Stimulated activated effector memory CD8-positive, alpha-beta T cell treated with anti-CD3 and anti-CD28 coated beads, Interleukin-12 subunit alpha, Interleukin-12 subunit beta, amount 100 ng/mL, for 72 hours (primary cell): ENCODE measurements around the gene TREML2.

Experiments used
- ATAC-seq: fragments of 150-1000 bp; cut with Tn5 transposase; 2 replicates; pipeline ENCODE4 v1.10.0; 2021
- DNase-seq, 2 donors: peaks; one replicate each; pipeline ENCODE4 v3.0.0; 2021 to 2022; ENCODE audit warnings: low spot score in 2 of 2
- H3K27ac Mint-ChIP-seq: one replicate; pipeline ENCODE4 v1.8.0; 2022; ENCODE audit warnings: mild to moderate bottlenecking, mixed read lengths
- H3K36me3 Mint-ChIP-seq: one replicate; pipeline ENCODE4 v1.8.0; 2022; ENCODE audit warnings: mild to moderate bottlenecking, mixed read lengths
- H3K4me1 Mint-ChIP-seq: one replicate; pipeline ENCODE4 v1.8.0; 2022; ENCODE audit warnings: mixed read lengths
- H3K4me3 Mint-ChIP-seq: one replicate; pipeline ENCODE4 v1.8.0; 2022; ENCODE audit warnings: mild to moderate bottlenecking, mixed read lengths
- H3K9me3 Mint-ChIP-seq: one replicate; pipeline ENCODE4 v1.8.0; 2022; ENCODE audit warnings: mixed read lengths

Gene TREML2

DNA sequence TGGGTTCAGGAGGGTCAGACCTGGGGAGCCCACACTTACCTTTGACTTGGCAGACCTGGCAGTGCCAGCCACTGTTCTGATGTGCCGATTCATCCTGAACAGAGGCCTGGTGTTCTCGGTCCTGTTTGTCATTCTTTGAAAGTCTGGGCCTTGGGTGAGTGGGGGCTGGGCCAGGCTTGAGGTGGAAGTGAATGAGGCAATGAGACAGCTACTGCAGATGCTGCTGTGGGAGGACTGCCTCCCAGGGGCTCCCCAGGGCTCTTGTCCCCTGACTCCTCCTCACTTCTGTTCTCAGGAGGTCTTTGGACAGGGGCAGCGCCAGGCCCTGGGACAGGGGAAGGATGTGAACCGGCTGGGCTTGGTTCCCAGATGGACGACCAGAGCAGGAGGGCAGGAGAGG lies 21.6 kb upstream of the TREML2 start:
- Mint-ChIP-seq H3K4me3 (no peak overlapping the region), H3K4me1 (peaks cover 5% of the 10 kb centered on the region), H3K27ac (no peak overlapping the region), H3K36me3 (no peaks in the 10 kb centered on the region), H3K9me3 (no peaks in the 10 kb centered on the region)
- DNase-seq (no peak), ATAC-seq (no peak)

DNA sequence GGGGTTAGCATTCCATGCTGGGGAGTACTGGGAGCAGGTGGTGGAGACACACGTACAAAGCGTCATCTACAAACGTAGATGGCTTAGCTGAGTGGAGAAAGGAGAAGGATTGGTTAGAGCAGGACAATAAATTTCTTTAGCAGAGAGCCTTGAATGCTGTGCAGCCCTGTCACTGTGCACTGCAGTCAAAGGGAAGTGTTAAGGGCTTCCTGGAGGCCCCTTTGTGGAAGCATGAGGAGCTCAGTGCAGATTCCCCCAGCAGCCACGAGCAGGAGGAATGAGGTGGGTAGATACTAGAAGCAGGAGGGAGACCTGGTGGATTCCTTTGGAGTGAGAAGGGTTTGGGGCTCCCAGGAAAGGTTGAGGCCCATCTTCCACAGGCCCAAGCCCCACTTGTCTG lies 21.1 kb upstream of the TREML2 start:
- no peak overlapping the region for H3K4me3 Mint-ChIP-seq
- ATAC-seq: no peak
- no peak overlapping the region for H3K27ac Mint-ChIP-seq
- no peak for DNase-seq
- H3K9me3 Mint-ChIP-seq: no peaks in the 10 kb centered on the region
- H3K4me1 Mint-ChIP-seq: peaks cover 5% of the 10 kb centered on the region
- no peaks in the 10 kb centered on the region for H3K36me3 Mint-ChIP-seq

DNA sequence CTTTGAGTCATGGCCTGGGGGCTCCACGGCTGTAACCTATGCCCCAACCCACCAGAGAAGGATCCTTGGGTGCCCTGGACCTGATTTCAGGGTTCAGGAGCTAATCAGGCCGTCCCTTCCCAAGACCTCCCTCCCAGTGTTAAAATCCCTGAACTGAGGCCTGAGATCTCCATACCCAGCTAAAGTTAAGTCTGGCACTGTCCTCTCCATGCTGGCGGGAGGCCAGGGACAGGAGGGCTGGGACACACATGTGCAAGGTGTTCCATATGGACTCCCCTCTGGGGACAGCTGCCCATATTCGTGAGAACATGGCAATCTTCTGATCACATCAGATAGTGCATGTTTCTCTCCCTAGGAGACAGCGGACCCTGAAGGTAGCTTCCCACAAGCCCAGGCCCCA lies 15.7 kb upstream of the TREML2 start:
- Mint-ChIP-seq H3K36me3 (no peaks in the 10 kb centered on the region), H3K9me3 (peaks cover 5% of the 10 kb centered on the region), H3K27ac (no peak overlapping the region), H3K4me3 (no peak overlapping the region), H3K4me1 (peaks cover under 1% of the 10 kb centered on the region)
- no peak for DNase-seq
- ATAC-seq: no peak

DNA sequence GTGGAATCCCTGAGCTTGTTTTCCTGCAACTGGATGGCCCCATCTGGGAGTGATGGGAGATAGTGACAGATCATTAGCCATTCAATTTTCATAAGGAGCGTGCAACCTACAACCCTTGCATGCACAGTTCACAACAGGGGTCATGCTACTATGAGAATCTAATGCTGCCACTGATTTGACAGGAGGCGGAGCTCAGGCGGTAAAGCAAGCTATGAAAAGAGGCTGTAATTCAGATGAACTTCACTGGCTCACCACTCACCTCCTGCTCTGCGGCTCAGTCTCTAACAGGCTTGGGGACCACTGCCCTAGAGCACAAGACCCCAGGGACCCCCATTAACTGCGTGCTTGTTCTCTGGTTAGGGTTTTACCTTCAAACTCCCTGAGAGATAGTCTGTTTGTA lies 14.8 kb upstream of the TREML2 start:
- peaks cover 5% of the 10 kb centered on the region for H3K9me3 Mint-ChIP-seq
- no peak overlapping the region for H3K4me3 Mint-ChIP-seq
- ATAC-seq (no peak), DNase-seq (no peak)
- no peaks in the 10 kb centered on the region for H3K36me3 Mint-ChIP-seq
- no peaks in the 10 kb centered on the region for H3K4me1 Mint-ChIP-seq
- H3K27ac Mint-ChIP-seq: no peak overlapping the region

DNA sequence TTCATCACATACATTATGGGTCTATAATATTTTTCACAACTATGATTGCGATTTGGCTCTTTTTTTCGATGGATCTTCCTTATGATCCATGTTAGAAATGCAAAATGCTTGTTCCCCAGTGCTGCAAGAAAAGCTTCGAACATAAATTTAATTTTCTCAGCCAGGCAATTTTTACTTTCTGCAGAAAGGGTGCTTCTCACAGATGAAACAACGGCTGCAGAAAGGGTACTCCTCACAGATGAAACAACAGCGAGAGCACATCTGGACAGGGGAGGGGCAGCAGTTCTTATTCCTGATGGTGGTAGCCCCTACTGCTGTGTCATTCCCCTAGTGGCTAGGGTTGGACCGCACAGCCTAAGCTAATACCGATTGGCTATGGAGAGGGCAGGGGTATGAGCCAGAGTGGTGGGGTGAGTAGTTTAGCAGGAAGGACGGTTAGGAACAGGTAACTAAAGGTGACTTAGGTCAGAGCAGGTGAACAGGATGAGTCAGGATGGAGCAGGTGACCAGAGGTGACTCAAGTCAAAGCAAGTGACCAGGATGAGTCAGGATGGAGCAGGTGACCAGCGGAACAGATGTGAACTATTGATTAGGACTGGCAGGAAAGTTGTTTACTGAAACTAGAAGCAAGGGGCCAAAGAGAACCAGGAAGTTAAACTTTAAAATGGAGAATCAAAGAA lies 13.8 kb upstream of the TREML2 start:
- ATAC-seq: no peak
- H3K27ac Mint-ChIP-seq: no peak overlapping the region
- no peak overlapping the region for H3K4me3 Mint-ChIP-seq
- H3K9me3 Mint-ChIP-seq: peaks cover 5% of the 10 kb centered on the region
- H3K4me1 Mint-ChIP-seq: no peaks in the 10 kb centered on the region
- no peaks in the 10 kb centered on the region for H3K36me3 Mint-ChIP-seq
- no peak for DNase-seq

DNA sequence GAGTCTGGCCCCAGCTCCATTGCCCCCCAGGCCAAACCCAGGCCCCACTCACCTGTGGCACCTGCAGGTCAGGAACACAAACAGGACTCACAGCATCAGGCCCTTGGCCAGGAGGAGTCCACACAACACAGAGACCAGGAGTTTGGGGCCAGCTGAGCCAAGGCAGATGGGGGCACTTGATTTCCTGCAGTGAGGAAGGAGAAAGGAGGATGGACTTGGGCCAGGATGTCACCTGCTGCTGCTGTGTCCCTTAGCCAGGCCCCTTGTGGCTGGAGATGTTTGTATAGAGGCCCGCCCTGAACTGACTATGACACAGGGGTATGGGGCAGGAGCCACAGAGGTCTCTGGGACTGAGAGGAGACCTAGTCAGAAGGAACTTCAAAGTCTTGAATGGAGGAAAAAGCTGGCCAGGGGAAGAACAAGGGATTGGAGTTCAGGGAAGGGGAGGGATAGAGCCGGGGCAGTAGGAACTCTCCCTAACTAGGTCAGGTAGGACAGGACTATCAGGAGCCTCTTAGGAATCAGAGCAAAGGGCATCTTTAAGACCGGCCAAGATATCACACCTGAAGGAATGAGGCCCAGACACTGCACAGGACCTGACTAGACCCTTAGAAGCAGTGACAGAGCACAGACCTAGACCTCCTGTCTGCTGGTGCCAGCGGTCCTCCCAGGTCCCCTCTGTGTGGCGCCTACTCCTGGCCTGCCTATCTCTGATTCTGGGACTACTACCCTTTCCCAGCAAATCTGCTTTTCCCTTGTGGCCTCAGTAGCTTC lies 8.8 kb upstream of the TREML2 start:
- Mint-ChIP-seq H3K36me3 (no peaks in the 10 kb centered on the region), H3K4me3 (no peak overlapping the region), H3K9me3 (peaks cover 5% of the 10 kb centered on the region), H3K4me1 (peaks cover 13% of the 10 kb centered on the region), H3K27ac (peak overlapping the region; percentile 7)
- peak in 1 of 2 donors; percentile 46 for DNase-seq
- no peak for ATAC-seq

DNA sequence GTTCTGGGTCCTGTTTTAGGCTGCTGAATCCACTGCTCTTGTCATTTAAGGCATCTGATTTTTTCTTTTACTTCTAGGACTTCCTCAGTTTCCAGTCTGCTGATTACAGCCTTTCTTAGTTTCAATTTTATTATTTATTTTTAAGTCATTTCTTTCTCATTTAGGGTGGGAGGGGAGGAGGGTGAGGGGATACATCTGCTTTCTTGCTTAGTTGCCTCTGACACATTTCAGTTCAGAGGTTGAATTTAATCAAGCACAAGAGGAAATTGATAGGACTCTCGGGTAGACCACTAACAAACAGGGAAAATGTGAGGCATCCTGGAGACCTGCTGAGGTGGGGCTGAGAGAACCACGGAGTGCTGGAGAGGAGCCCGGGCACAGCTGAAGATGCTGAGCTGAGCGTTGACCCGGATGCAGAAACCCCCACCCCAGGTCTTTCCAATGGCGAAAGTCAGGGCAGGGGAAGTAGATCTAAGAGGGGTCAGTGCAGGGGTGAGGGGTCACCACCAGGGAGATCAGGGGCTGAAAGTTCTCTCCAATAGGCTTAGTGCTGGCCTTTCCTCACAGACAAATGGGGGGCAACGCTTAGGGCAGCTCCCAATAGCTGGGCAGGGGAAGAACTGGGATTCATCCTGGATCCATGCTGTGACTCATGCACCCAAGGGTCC lies 7.6 kb upstream of the TREML2 start:
- Mint-ChIP-seq H3K9me3 (no peaks in the 10 kb centered on the region), H3K4me3 (no peak overlapping the region), H3K4me1 (peaks cover 21% of the 10 kb centered on the region), H3K36me3 (no peaks in the 10 kb centered on the region), H3K27ac (peak overlapping the region; percentile 7)
- ATAC-seq: peak; percentile 34
- DNase-seq: peak in 1 of 2 donors; percentile 47

DNA sequence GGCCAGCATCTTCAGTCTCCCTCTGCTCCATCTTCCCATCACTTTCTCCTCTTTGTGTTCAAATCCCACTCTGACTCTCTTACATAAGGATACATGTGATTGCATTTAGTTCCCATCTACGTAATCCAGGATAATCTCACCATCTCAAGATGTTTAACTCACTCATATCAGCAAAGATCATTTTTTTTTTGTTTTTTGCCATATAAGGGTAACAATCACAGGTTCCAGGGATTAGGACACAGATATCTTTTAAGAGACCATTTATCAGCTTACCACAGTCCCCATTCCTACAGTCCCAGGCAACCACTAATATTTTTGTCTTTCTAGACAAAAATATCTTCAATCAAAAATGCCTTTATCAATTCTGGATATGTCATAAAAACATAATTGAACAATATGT lies 3.2 kb upstream of the TREML2 start:
- ATAC-seq (no peak), DNase-seq (no peak)
- Mint-ChIP-seq H3K27ac (peak overlapping the region; percentile 95), H3K4me3 (no peak overlapping the region), H3K9me3 (no peaks in the 10 kb centered on the region), H3K4me1 (peaks cover 62% of the 10 kb centered on the region), H3K36me3 (no peaks in the 10 kb centered on the region)

DNA sequence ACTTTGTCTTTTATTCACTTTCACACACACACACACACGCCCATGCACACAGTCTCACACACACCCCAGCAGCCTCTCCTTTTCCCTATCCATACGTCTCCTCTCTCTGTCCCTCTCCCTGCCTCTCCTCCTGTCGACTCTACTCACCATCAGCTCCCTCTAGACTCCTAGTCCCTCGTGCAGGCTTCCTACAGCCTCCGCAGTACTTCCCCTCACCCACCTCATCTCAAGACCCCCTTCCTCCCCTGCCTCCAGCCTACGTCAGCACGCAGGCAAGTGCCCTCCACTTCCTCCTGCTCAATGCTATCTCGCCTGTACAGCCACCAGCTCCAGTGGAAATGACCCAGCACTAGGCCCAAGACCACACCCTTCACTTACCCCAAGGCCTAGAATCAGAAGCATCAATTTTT lies 820 bp upstream of the TREML2 start:
- Mint-ChIP-seq H3K27ac (peak overlapping the region; percentile 95), H3K4me3 (peak overlapping the region; percentile 53), H3K36me3 (no peaks in the 10 kb centered on the region), H3K9me3 (no peaks in the 10 kb centered on the region), H3K4me1 (peaks cover 55% of the 10 kb centered on the region)
- peak in 1 of 2 donors; percentile 47 for DNase-seq
- ATAC-seq: no peak

DNA sequence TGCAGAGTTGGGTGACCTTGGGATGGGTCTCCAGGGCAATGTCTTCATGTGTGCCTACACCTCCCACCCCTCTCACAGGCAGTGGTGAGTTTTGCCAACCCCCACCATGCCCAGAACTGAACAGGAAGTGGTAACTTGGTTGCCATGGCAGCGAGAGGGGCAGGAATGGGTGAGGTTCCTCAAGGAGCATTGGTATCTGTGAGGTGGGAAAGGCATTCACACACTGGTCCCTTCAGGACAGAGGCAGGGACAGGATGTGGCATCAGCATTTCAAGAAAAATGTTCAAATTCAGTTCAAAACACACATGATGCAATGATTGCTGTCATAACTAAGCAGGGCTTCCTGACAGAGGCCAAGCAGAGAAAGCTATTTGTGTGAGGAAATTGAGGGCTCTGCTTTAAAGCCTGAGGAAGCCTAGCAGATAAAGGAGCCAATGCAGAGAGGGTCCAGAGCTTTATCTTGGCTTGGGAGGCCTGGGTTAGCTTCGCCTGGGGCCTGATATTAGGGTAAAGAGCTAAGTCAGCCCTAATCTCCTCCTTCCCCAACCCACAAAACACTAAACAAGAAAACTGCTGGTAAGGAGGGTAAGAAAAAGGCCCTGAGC lies 551 bp downstream of the TREML2 start:
- H3K4me3 Mint-ChIP-seq: peak overlapping the region; percentile 53
- DNase-seq: peak; percentile 45 to 85

DNA sequence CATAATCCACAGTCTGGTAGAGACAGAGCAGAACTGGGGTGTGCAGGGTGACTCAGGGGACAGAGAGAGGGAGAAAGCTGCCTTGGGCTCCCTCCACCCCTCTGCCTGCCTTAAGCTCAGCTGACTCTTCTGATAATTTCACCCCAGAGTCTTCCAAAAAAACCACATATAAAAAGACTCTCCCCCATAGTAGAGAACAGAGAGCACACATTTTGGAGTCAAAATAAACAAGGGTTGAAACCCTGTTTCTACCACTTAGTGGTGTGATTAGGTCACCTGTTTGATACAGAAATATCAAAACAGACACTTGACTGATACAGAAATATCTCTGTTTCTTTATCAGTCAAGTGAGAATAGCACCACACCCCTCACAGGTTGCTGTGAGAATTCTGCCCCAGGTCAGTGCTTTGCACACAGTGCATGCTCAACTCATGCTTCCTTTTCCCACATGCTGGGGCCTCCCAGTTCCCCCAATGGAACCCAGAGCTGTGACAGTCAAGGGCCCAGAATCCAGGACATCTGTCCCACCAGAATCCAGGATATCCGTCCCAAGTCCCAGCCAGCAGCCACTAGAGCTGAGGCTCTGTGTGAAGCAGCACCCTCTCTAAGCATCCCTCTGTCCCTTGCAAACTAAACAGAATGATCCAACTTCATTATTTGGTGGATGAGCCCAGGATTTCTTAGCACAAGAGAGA lies 1.2 kb downstream of the TREML2 start:
- Mint-ChIP-seq H3K27ac (peak overlapping the region; percentile 95), H3K4me1 (peaks cover 62% of the 10 kb centered on the region), H3K9me3 (no peaks in the 10 kb centered on the region), H3K4me3 (peak overlapping the region; percentile 53), H3K36me3 (no peaks in the 10 kb centered on the region)
- ATAC-seq (peak; percentile 85), DNase-seq (peak in 1 of 2 donors; percentile 81)

More for the DNA sequence above, 551 bp downstream of the TREML2 start:
- peak overlapping the region; percentile 95 for H3K27ac Mint-ChIP-seq
- peak; percentile 60 for ATAC-seq
- no peaks in the 10 kb centered on the region for H3K36me3 Mint-ChIP-seq
- H3K9me3 Mint-ChIP-seq: no peaks in the 10 kb centered on the region
- H3K4me1 Mint-ChIP-seq: peaks cover 55% of the 10 kb centered on the region

DNA sequence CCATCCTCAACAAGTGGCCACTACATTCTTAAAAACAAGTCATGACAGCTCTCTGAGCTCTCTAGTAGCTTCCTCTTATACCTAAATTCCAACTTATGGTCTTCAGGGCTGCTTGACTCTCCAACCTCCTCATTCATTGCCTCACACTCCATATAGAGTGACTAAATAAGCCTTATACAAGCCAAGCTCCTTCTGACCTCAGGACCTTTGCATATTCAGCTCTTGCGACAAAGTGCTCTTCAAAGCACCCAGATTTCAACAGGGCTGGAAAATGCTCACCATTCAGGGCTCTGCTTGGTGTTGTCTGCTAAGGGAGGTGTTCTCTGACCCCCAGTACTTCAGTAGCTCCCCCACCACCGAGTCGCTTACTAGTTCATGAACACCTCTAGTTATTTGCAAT lies 3.7 kb downstream of the TREML2 start:
- no peaks in the 10 kb centered on the region for H3K9me3 Mint-ChIP-seq
- no peak overlapping the region for H3K4me3 Mint-ChIP-seq
- ATAC-seq: no peak
- H3K27ac Mint-ChIP-seq: no peak overlapping the region
- no peak for DNase-seq
- H3K36me3 Mint-ChIP-seq: no peaks in the 10 kb centered on the region
- peaks cover 62% of the 10 kb centered on the region for H3K4me1 Mint-ChIP-seq

DNA sequence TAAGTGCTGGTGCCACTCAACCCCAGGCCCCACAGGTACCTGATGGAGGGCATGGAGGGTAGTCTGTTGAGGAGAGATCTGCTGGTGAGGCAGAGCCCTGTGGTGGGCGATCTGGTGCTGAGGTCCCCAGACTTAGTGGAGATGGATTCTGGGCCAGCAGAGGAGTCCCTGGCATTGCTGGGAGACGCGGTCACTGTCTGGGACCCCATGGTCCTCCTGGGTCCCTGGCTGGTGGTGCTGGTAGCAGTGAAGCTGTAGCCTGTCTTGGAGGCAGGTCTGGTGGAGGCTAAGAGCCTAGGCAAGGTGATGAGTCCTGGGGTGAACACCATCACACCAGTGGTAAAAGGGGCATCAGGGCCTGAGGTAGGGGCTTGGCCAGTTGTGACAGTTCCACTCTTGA lies 6.6 kb downstream of the TREML2 start:
- Mint-ChIP-seq H3K4me3 (no peak overlapping the region), H3K4me1 (peaks cover 37% of the 10 kb centered on the region), H3K27ac (peak overlapping the region; percentile 23), H3K36me3 (no peaks in the 10 kb centered on the region), H3K9me3 (no peaks in the 10 kb centered on the region)
- ATAC-seq (no peak), DNase-seq (no peak)

DNA sequence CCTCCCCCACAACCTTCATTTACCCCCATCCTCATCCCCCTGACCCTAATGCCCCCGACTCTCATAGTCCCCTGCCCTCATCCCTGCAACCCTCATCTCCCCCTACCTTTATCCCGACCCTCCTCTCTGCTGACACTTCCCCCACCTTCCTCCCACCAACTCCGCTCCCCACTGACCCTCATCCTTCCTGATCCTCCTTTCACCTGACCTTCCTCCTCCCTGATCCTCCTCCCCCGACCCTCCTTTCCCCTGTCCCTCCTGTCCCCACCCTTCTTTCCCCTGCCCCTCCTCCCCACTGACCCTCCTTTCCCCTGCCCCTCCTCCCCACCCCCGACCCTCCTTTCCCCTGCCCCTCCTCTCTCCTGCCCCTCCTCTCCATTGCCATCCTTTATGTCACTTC lies 7.1 kb downstream of the TREML2 start:
- H3K36me3 Mint-ChIP-seq: no peaks in the 10 kb centered on the region
- no peak overlapping the region for H3K4me3 Mint-ChIP-seq
- ATAC-seq (no peak), DNase-seq (no peak)
- H3K9me3 Mint-ChIP-seq: no peaks in the 10 kb centered on the region
- peaks cover 33% of the 10 kb centered on the region for H3K4me1 Mint-ChIP-seq
- peak overlapping the region; percentile 23 for H3K27ac Mint-ChIP-seq

DNA sequence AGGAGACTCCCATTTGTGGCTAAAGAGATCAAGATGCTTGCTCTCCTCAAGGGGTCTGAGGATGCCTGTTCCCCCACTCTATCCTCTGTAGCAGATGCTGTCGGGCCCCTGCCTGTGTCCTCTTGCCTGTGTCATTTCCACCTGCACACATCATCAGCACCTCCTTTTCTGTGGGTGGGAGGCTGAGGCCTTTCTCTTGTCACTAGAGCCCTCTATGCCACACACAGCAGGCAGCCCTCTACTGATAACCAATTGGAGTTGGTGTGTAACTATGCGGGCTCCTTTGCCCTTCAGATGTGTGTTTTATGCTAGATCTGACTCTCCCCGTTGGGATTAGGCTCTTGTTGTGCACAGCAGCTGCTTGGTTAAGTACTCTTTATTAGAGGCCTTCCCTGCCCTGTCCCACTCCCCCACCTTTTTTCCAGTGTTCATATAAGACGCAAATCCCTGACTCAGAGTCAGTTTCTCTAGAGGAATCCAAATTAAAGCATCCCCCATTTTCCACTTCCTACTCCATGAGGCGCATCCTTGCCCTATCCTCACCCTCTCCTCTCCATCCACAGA lies 7.7 kb downstream of the TREML2 start:
- Mint-ChIP-seq H3K36me3 (no peaks in the 10 kb centered on the region), H3K27ac (peak overlapping the region; percentile 23)
- peak; percentile 57 for ATAC-seq

More for the DNA sequence above, 7.7 kb downstream of the TREML2 start:
- H3K4me1 Mint-ChIP-seq: peaks cover 37% of the 10 kb centered on the region
- DNase-seq: no peak
- H3K4me3 Mint-ChIP-seq: no peak overlapping the region
- H3K9me3 Mint-ChIP-seq: no peaks in the 10 kb centered on the region
